Ishikawa (cell line): ENCODE results near the gene PRSS12.

ENCODE experiments used
- CEBPB ChIP-seq: IDR thresholded peaks from 2 replicates; pipeline ENCODE4 v1.6.1; 2012
- CREB1 ChIP-seq: IDR thresholded peaks from 2 replicates; pipeline ENCODE4 v1.6.1; 2012; ENCODE audit warnings: low read depth
- EGR1 ChIP-seq: IDR thresholded peaks from 2 replicates; pipeline ENCODE4 v1.6.1; 2012
- EP300 ChIP-seq: IDR thresholded peaks from 2 replicates; pipeline ENCODE4 v1.6.1; 2012; ENCODE audit warnings: borderline replicate concordance
- RAD21 ChIP-seq: IDR thresholded peaks from 2 replicates; pipeline ENCODE4 v1.6.1; 2012; ENCODE audit warnings: low read depth
- TAF1 ChIP-seq: IDR thresholded peaks from 2 replicates; pipeline ENCODE4 v1.6.1; 2012; ENCODE audit warnings: low read depth, mild to moderate bottlenecking
- TCF12 ChIP-seq: IDR thresholded peaks from 2 replicates; pipeline ENCODE4 v1.6.1; 2012; ENCODE audit warnings: low read depth
- TF ChIP-seq, protein P1 (sequence below): IDR thresholded peaks from 2 replicates; pipeline ENCODE4 v1.6.1; 2012
- TF ChIP-seq, protein P2 (sequence below): IDR thresholded peaks from 2 replicates; pipeline ENCODE4 v1.6.1; 2012; ENCODE audit warnings: low read depth, mild to moderate bottlenecking

DNA sequence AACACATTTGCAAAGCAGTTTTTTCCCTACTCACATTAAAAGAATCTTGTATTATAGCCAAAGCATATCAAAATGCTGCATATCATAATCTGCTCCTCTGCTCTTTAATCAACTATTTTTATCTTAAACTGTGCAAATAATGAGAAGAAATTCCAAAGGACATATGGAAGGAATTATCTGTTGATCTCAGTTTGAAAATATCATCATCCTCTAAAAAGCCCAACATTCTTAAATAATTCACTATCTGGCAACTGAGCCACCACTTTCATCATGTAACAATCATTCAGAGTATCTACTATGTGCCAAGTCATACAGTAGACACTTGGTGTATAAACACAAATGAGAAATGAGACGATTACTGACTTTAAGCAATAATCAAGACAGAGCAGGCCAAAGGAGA, 63.0 kb downstream of the PRSS12 start:
- no peak for TF ChIP-seq CEBPB
- TF ChIP-seq, protein P1, sequence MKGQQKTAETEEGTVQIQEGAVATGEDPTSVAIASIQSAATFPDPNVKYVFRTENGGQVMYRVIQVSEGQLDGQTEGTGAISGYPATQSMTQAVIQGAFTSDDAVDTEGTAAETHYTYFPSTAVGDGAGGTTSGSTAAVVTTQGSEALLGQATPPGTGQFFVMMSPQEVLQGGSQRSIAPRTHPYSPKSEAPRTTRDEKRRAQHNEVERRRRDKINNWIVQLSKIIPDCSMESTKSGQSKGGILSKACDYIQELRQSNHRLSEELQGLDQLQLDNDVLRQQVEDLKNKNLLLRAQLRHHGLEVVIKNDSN: no peak
- TF ChIP-seq EP300: no peak
- no peak for TF ChIP-seq EGR1
- no peak for TF ChIP-seq CREB1
- TF ChIP-seq TAF1: no peak
- TF ChIP-seq RAD21: no peak
- TF ChIP-seq, protein P2, sequence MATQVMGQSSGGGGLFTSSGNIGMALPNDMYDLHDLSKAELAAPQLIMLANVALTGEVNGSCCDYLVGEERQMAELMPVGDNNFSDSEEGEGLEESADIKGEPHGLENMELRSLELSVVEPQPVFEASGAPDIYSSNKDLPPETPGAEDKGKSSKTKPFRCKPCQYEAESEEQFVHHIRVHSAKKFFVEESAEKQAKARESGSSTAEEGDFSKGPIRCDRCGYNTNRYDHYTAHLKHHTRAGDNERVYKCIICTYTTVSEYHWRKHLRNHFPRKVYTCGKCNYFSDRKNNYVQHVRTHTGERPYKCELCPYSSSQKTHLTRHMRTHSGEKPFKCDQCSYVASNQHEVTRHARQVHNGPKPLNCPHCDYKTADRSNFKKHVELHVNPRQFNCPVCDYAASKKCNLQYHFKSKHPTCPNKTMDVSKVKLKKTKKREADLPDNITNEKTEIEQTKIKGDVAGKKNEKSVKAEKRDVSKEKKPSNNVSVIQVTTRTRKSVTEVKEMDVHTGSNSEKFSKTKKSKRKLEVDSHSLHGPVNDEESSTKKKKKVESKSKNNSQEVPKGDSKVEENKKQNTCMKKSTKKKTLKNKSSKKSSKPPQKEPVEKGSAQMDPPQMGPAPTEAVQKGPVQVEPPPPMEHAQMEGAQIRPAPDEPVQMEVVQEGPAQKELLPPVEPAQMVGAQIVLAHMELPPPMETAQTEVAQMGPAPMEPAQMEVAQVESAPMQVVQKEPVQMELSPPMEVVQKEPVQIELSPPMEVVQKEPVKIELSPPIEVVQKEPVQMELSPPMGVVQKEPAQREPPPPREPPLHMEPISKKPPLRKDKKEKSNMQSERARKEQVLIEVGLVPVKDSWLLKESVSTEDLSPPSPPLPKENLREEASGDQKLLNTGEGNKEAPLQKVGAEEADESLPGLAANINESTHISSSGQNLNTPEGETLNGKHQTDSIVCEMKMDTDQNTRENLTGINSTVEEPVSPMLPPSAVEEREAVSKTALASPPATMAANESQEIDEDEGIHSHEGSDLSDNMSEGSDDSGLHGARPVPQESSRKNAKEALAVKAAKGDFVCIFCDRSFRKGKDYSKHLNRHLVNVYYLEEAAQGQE: no peak
- no peak for TF ChIP-seq TCF12
